Esophagus squamous epithelium (tissue), 5 donors: ENCODE data around the gene ZNF654. TPM values are rescaled to one million over a fixed set of nuclear protein-coding genes. Genes with fewer than 3 reads are reported as not detected.

Source experiments
- DNase-seq: peaks from one replicate; lab custom pipeline; 2025; lab: John Stamatoyannopoulos, UW
- H3K27ac ChIP-seq, 4 donors: fragments of 200-600 bp; sonication (generic); one replicate each; pipeline ENCODE4 v1.5.1; 2016 to 2019; ENCODE audit warnings: mild to moderate bottlenecking in 1 of 4
- H3K27me3 ChIP-seq, 4 donors: fragments of 200-600 bp; sonication (generic); 1 replicate in 3 of 4; 2 replicates in 1 of 4; pipeline versions ENCODE4 v1.5.1 to v1.6.0; 2017 to 2021; ENCODE audit warnings: antibody characterized with exemption in 1 of 4
- H3K36me3 ChIP-seq, 3 donors: fragments of 200-600 bp; sonication (generic); one replicate each; pipeline ENCODE4 v1.5.1; 2016 to 2019
- H3K4me1 ChIP-seq, 3 donors: fragments of 200-600 bp; sonication (generic); one replicate each; pipeline ENCODE4 v1.5.1; 2017 to 2019
- H3K4me3 ChIP-seq, 4 donors: fragments of 200-600 bp; sonication (generic); 1 replicate in 3 of 4; 2 replicates in 1 of 4; pipeline ENCODE4 v1.5.1; 2016 to 2019; ENCODE audit warnings: mild to moderate bottlenecking in 2 of 4, moderate library complexity in 1 of 4
- H3K9me3 ChIP-seq, 3 donors: fragments of 200-600 bp; sonication (generic); one replicate each; pipeline ENCODE4 v1.5.1; 2016 to 2019
- CTCF ChIP-seq, 6 experiments: fragments of 450-650 bp in 4 of 6; fragments of 200-600 bp in 2 of 6; sonication (generic) in 2 of 6; IDR thresholded peaks; one replicate each; pipeline ENCODE4 v1.5.1; 2016 to 2019; ENCODE audit warnings: antibody characterized with exemption in 6 of 6, mild to moderate bottlenecking in 4 of 6, moderate library complexity in 4 of 6
- POLR2A ChIP-seq, 4 donors: fragments of 450-650 bp; IDR thresholded peaks; one replicate each; pipeline ENCODE4 v1.6.1; 2017; ENCODE audit warnings: antibody characterized with exemption in 4 of 4, mild to moderate bottlenecking in 4 of 4, moderate library complexity in 3 of 4
- WGBS, 2 donors: methylation state at CpG; one replicate each; pipeline ENCODE4 v1.1.5; 2018; 5-methylcytosine and 5-hydroxymethylcytosine counted together
- intact Hi-C: fragments of 100-400 bp; cut with DNase I; formaldehyde crosslinking; loops from one replicate; pipeline ENCODE4 v1.15.0; 2022
- total RNA-seq, 4 donors: library from RNA; depleted of rRNA; stranded (reverse); fragments of >200 nt; gene quantifications; one replicate each; pipeline ENCODE4 v1.1.0, GENCODE V29; 2016
- donor health status: DM: yes; HTN: yes; CAD: no.

ZNF654 gene
- total RNA-seq, 4 donors from 2014 or later, result 8.4 to 16.4 (median 10.1) TPM

DNA sequence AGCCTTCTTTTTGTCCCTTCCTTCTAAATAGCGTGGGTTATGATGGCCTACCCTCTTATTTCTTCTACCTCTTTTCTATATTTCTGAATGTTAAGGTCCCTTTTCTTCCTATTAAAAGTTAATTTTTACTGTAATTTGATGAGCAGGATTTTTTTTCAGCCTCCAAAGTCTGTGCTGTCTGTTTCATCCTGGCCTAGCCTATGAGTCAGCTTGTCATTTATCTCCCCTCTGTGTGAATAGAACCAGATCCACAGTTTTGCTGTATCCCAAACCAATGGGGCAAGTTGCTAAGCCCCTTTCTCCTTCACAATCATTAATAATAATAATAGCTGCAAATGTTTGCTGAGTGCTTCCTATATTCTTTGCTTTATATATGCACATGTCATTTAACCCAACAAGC, 72.6 kb downstream of the ZNF654 start:
- Histone ChIP-seq H3K27me3 (no peaks in the 10 kb centered on the region), H3K4me1 (no peaks in the 10 kb centered on the region), H3K36me3 (peaks cover 0 to 60% (median 0%) of the 10 kb centered on the region in 3 donors), H3K4me3 (no peak overlapping the region), H3K27ac (no peak overlapping the region), H3K9me3 (no peaks in the 10 kb centered on the region)
- TF ChIP-seq POLR2A (IDR thresholded peaks at IDR 0.05) (no peak), CTCF (IDR thresholded peaks at IDR 0.05) (no peak)
- DNase-seq, result no peak
- WGBS, 2 donors, result 89 to 92% methylated on average over 1 of the region's 1 CpG
- intact Hi-C loops, result no loop called here

DNA sequence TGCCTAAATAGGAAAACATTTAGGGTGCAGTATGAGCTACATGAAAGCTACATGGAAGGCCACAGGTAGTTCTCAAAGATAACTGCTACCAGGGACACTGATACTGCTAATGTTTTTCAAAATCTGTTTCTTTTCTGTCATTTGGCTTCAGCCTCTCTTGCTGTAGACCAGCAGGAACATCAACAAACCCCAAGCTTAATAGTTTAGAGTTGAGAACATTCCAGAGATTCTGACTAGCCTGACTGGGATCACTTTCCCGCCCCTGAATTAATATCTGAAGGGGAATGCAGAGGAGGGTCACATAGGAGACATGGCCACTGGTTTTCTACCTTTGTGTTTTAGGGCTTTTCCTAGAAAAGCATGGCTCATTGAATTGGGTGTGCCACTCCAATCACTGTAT, 73.8 kb downstream of the ZNF654 start:
- Histone ChIP-seq H3K9me3 (no peaks in the 10 kb centered on the region), H3K4me1 (no peaks in the 10 kb centered on the region), H3K4me3 (no peak overlapping the region), H3K36me3 (peaks cover 0 to 72% (median 0%) of the 10 kb centered on the region in 3 donors), H3K27ac (no peak overlapping the region), H3K27me3 (no peaks in the 10 kb centered on the region)
- no peak for DNase-seq
- 100% methylated on average over 1 of the region's 1 CpG for WGBS, 2 donors
- intact Hi-C loops, result no loop called here
- TF ChIP-seq POLR2A (IDR thresholded peaks at IDR 0.05) (no peak), CTCF (IDR thresholded peaks at IDR 0.05) (no peak)

DNA sequence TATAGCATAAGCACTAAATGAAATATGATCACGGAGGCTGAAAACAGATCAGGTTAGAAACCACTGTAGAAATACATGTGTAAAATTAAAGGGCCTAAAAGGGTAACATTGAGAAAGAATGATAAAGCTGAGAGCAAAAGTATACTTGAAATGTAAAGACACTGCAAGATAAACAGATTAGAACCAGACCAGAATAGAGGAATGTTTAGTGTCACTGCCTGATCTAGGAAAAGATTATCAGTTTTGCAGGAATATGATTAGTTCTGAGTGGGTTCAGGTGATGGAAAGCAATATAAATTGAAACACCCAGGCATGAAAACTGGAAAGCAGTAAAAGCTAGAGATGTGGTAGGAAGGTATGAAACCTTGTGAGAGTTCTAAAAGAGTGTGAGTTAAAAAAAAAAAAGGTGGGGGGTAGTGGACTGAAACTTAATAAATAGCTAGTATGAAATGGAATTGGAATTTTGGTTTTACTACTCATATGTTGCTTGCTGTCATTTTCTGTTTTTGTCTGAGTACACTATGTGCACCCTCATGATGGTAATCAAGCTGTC, 74.7 kb downstream of the ZNF654 start:
- Histone ChIP-seq H3K9me3 (no peaks in the 10 kb centered on the region), H3K4me3 (no peak overlapping the region), H3K27me3 (no peaks in the 10 kb centered on the region), H3K4me1 (no peaks in the 10 kb centered on the region), H3K27ac (no peak overlapping the region), H3K36me3 (peaks cover 0 to 79% (median 0%) of the 10 kb centered on the region in 3 donors)
- 0% methylated on average over 1 of the region's 1 CpG for whole genome bisulfite sequencing, 2 donors
- TF ChIP-seq POLR2A (IDR thresholded peaks at IDR 0.05) (no peak), CTCF (IDR thresholded peaks at IDR 0.05) (no peak)
- intact Hi-C loops, result no loop called here
- DNase-seq, result no peak

DNA sequence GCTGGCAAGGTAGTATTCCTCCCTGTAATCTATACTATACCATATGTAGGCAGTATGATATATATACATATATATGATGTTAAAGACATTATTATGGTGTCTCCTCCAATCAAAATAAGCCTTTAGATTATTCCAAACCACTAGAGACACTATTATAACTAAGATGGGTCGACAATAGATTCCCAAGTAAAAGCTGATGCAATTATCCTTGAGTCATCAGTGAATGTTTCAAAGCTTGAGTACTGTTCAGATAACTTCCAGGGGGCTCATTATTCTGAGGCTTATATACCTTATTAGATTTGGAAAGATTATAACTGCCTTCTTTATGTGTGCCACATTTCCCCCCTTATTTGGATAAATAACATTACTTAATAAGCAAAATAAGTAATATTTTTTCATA, 78.8 kb downstream of the ZNF654 start:
- Histone ChIP-seq H3K4me1 (peaks cover 0 to 10% (median 0%) of the 10 kb centered on the region in 3 donors), H3K27ac (no peak overlapping the region), H3K9me3 (no peaks in the 10 kb centered on the region), H3K4me3 (no peak overlapping the region), H3K36me3 (peaks cover 0 to 69% (median 0%) of the 10 kb centered on the region in 3 donors), H3K27me3 (no peaks in the 10 kb centered on the region)
- no peak for DNase-seq
- intact Hi-C loops, result no loop called here
- TF ChIP-seq POLR2A (IDR thresholded peaks at IDR 0.05) (no peak), CTCF (IDR thresholded peaks at IDR 0.05) (no peak)
- 61 to 67% methylated on average over 1 of the region's 1 CpG for WGBS, 2 donors

DNA sequence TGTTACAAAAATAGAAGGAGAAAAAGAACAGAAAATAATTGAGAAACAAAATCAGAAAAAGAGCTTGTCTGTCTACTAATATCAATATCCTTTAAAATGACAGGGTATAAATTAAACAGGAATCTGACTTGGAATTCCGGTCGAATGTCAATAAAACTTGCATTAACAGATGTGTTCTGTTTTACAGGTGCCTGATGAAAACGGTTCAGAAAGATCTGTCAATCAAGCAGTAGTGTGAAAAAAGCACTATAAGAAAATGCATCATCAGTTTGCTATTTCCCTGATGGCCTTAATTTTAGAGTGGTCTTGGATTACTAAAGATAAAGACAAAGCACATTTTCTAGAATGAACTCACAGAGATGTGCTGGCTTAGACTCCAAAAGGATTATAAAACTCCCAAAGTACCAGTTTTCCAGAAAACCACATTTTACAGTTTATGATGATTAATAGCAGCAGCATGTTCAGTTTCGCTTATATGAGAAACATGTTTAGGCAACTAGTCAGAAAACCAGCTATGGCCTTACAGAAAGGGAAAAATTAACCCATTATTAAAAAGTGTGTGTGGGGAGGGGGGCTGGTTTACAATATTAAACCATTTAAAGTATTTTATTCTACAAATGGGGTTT, 82.5 kb downstream of the ZNF654 start:
- Histone ChIP-seq H3K27ac (no peak overlapping the region), H3K4me1 (peaks cover 0 to 18% (median 0%) of the 10 kb centered on the region in 3 donors), H3K36me3 (peaks cover 0 to 43% (median 0%) of the 10 kb centered on the region in 3 donors), H3K9me3 (no peaks in the 10 kb centered on the region), H3K27me3 (no peaks in the 10 kb centered on the region), H3K4me3 (no peak overlapping the region)
- no peak for DNase-seq
- TF ChIP-seq CTCF (IDR thresholded peaks at IDR 0.05) (no peak), POLR2A (IDR thresholded peaks at IDR 0.05) (no peak)
- intact Hi-C loops, result no loop called here
- WGBS, 2 donors, result 27 to 41% methylated on average over 4 of the region's 4 CpGs
